Measurements from ENCODE around the gene PROK1. TPM values are rescaled to one million over a fixed set of nuclear protein-coding genes. Genes with fewer than 3 reads are reported as not detected.
"Not testable (repeated sequence)": the region's sequence is repeated elsewhere in the genome, so short reads cannot be mapped to it uniquely, and the experiment has no call there.

Gene PROK1
- total RNA-seq, 2 experiments from 2014 or later: not detected

- peaks cover 28% of the 10 kb centered on the region for H3K4me1 Mint-ChIP-seq (ENCODE audit: low read depth)
- H3K36me3 Mint-ChIP-seq (ENCODE audit: low read depth): peaks cover 14% of the 10 kb centered on the region
- H3K27me3 Mint-ChIP-seq: no peaks in the 10 kb centered on the region
- H3K4me3 Mint-ChIP-seq: peak overlapping the region; percentile 42
- H3K27me3 ChIP-seq (ENCODE audit: control insufficient read depth in 1 of 2, insufficient read depth in 2 of 2, low read length in 2 of 2): no peaks in the 10 kb centered on the region
- H3K4me1 ChIP-seq (ENCODE audit: insufficient read depth, low read length): peaks cover 23% of the 10 kb centered on the region
- POLR2A ChIA-PET: interaction anchor here (0.6 to 3.1 kb wide), 2 partner anchors 73 to 209 kb away, joined by 3 to 8 read pairs; no protein-coding TSS in a partner anchor
- no peak overlapping the region for H3K27ac Mint-ChIP-seq
- no peaks in the 10 kb centered on the region for H3K36me3 ChIP-seq (ENCODE audit: insufficient read depth, low read length)
- ATAC-seq (ENCODE audit: poor library complexity) (no peak), DNase-seq (no peak)
- no peaks in the 10 kb centered on the region for H3K9me3 ChIP-seq (ENCODE audit: control insufficient read depth in 1 of 2, insufficient read depth in 1 of 2, low read length in 2 of 2)
- no peak overlapping the region for H3K4me3 ChIP-seq (ENCODE audit: low read length)
- H3K27ac ChIP-seq (ENCODE audit: low read depth in 1 of 2, low read length in 2 of 2): no peak overlapping the region
- intact Hi-C loops (cut with DNase I, micrococcal nuclease): loop anchor here in 1 of 2 experiments (5.0 to 10.0 kb wide), 3 partner anchors 86 to 374 kb away; no protein-coding TSS in a partner anchor
- TF ChIP-seq CTCF (IDR thresholded peaks at IDR 0.05): no peak
- CTCF ChIA-PET: interaction anchor here (1.6 to 4.2 kb wide), 5 partner anchors 49 to 214 kb away, joined by 5 to 33 read pairs (median 7); partner anchors contain the start of gene RBM15
- no peaks in the 10 kb centered on the region for H3K9me3 Mint-ChIP-seq
Observed at GRCh38 chr1:110411173-110411735, 39.7 kb upstream of the PROK1 start.

- Mint-ChIP-seq H3K4me1 (ENCODE audit: low read depth) (peaks cover 18% of the 10 kb centered on the region), H3K4me3 (no peak overlapping the region), H3K9me3 (no peaks in the 10 kb centered on the region), H3K27me3 (no peaks in the 10 kb centered on the region), H3K27ac (no peak overlapping the region), H3K36me3 (ENCODE audit: low read depth) (peaks cover 4% of the 10 kb centered on the region)
- peaks cover 15% of the 10 kb centered on the region for H3K4me1 ChIP-seq (ENCODE audit: insufficient read depth, low read length)
- intact Hi-C loops (cut with DNase I, micrococcal nuclease): loop anchor here (1.0 to 10.0 kb wide), 6 partner anchors 48 to 372 kb away; no protein-coding TSS in a partner anchor
- POLR2A ChIA-PET: interaction anchor here (3.1 kb wide), 1 partner anchor 74 kb away, joined by 8 read pairs; no protein-coding TSS in a partner anchor
- H3K9me3 ChIP-seq (ENCODE audit: control insufficient read depth in 1 of 2, insufficient read depth in 1 of 2, low read length in 2 of 2): no peaks in the 10 kb centered on the region
- CTCF ChIA-PET: interaction anchor here (0.6 to 4.2 kb wide), 7 partner anchors 10 to 216 kb away, joined by 3 to 33 read pairs (median 5); partner anchors contain the start of gene RBM15
- peak; percentile 57 for ATAC-seq (ENCODE audit: poor library complexity)
- no peak overlapping the region for H3K27ac ChIP-seq (ENCODE audit: low read depth in 1 of 2, low read length in 2 of 2)
- peak; percentile 77 for TF ChIP-seq CTCF (IDR thresholded peaks at IDR 0.05)
- H3K36me3 ChIP-seq (ENCODE audit: insufficient read depth, low read length): no peaks in the 10 kb centered on the region
- no peak overlapping the region for H3K4me3 ChIP-seq (ENCODE audit: low read length)
- DNase-seq: peak; percentile 24 to 81 (median 52)
- no peaks in the 10 kb centered on the region for H3K27me3 ChIP-seq (ENCODE audit: control insufficient read depth in 1 of 2, insufficient read depth in 2 of 2, low read length in 2 of 2)
Observed at GRCh38 chr1:110412576-110412975, 38.4 kb upstream of the PROK1 start.

- H3K27ac ChIP-seq (ENCODE audit: low read depth in 1 of 2, low read length in 2 of 2); DNase-seq; H3K27me3 Mint-ChIP-seq; H3K27me3 ChIP-seq (ENCODE audit: control insufficient read depth in 1 of 2, insufficient read depth in 2 of 2, low read length in 2 of 2); H3K27ac Mint-ChIP-seq; H3K9me3 Mint-ChIP-seq; H3K9me3 ChIP-seq (ENCODE audit: control insufficient read depth in 1 of 2, insufficient read depth in 1 of 2, low read length in 2 of 2); H3K4me3 Mint-ChIP-seq; ATAC-seq (ENCODE audit: poor library complexity); H3K36me3 ChIP-seq (ENCODE audit: insufficient read depth, low read length); H3K4me3 ChIP-seq (ENCODE audit: low read length); H3K36me3 Mint-ChIP-seq (ENCODE audit: low read depth): not testable (repeated sequence)
- peaks cover 13% of the 10 kb centered on the region for H3K4me1 Mint-ChIP-seq (ENCODE audit: low read depth)
- intact Hi-C loops (cut with DNase I, micrococcal nuclease): loop anchor here (2.0 to 10.0 kb wide), 5 partner anchors 48 to 372 kb away; no protein-coding TSS in a partner anchor
- POLR2A ChIA-PET: interaction anchor here (3.1 kb wide), 1 partner anchor 75 kb away, joined by 8 read pairs; no protein-coding TSS in a partner anchor
- peaks cover 12% of the 10 kb centered on the region for H3K4me1 ChIP-seq (ENCODE audit: insufficient read depth, low read length)
- CTCF ChIA-PET: interaction anchor here (0.6 to 4.2 kb wide), 7 partner anchors 10 to 209 kb away, joined by 3 to 33 read pairs (median 4); partner anchors contain the start of gene RBM15
Observed at GRCh38 chr1:110413045-110413444, 37.9 kb upstream of the PROK1 start.

All from CD4-positive, alpha-beta T cell (primary cell).